HUDEP-2 (cell line): ENCODE measurements around the gene ATP2A3.
"Not testable (repeated sequence)": the region's sequence is repeated elsewhere in the genome, so short reads cannot be mapped to it uniquely, and the experiment has no call there.

Experiments
- DNase-seq, 76 experiments: peaks; one replicate each; lab custom pipeline; 2025; ENCODE audit not compliant: unreplicated experiment in 76 of 76; lab: John Stamatoyannopoulos, UW

The ATP2A3 gene

DNA sequence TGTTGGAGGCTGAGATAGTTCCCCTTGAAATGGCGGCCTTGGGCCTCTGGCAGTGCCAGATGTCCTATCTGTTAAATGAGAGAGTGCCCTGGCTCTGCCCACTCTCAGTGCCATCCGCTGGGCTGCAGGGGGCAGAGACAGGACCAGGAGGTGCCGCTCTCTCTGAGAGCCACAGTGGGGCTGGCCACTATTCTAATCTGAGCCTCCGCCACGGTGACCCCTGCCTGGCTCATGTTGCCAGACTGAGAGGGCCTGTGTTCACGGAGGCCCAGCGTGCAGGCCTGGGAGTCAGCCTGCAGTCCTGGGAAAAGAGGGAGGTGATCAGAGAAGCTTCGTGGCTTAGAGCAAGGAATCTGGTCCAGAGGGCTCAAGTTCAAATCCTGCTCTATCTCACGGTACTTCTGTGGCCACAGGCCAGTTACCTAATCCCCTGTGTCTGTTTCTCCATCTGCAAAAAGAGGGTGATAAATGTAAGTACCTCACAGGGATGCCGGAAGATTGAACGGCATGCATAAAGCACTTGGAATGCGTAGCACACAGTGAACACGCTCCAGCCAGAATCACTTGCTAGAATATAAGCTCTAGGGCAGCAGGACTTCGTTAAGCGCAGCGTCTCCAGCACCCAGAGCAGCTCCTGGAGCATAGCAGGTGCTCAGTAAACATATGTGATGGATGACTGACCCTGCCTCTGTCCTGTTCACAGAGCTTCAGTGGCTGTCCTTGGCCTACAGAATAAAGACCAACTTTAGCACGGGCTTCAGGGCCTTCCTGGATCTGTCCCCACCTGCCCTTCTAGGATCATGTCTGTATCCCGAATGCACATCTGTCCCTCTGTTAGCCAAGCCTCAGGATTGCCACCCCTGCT lies 6.3 kb downstream of the ATP2A3 start:
- no peak for DNase-seq

DNA sequence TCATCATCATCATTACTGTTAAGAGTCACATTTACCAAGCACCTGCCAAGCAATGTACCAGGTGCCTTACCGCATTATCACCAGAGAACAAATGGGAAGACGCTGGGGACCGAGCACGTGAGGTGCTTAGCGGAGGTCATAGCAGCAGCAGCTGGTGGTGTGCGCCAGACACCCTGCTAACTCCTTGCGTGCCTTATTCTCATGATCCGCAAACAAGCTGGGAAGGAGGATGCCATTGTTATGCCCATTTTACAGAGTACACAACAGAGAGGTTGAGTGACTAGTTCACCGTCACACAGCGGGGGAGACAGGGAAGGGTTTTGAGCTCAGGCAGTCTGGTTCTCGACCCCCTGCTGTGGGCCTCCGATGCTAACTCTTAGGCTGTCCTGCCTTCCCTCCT lies 7.3 kb downstream of the ATP2A3 start:
- DNase-seq, result no peak

DNA sequence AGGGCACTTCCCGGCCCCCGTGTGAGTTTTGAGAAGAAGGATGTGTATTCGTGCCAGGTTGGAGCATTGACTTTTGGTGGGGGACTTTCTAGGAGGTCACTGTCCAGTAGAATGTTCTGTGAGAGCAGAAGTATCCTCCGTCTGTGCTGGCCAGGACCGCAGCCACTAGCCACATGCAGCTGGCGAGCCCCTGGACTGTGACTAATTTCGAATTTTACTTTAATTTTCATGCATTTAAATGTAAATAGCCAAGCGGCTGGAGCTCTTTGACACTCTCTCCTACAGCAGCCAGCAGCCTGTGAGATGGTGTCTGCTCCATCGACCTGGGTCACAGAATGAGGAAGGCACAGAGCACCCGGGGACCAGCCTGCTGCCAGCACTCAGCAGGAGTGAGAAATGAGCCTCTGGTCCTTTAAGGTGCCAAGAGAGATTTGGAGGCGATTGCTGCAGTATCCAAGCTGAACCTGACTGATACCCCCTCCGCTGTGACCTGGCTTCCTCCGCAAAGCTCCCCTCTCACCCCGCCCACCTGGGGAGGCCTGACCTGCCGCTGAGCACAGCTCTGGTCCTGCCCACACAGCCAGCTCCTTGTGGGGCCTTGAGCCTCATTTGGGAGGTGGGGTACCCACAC lies 7.8 kb downstream of the ATP2A3 start:
- no peak for DNase-seq

DNA sequence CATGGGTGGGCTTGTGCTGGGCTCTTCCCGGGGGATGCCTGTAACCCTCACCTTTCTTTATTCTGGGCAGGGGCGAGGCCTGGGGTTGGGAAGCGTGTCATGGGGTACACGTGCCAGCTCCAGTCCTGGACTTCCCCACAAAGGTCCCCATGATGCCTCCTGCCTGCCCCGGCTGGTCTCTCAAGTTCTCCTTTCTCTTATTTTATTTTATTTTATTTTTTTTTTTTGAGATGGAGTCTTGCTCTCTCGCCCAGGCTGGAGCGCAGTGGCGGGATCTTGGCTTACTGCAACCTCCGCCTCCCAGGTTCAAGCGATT lies 8.6 kb downstream of the ATP2A3 start:
- no peak for DNase-seq

DNA sequence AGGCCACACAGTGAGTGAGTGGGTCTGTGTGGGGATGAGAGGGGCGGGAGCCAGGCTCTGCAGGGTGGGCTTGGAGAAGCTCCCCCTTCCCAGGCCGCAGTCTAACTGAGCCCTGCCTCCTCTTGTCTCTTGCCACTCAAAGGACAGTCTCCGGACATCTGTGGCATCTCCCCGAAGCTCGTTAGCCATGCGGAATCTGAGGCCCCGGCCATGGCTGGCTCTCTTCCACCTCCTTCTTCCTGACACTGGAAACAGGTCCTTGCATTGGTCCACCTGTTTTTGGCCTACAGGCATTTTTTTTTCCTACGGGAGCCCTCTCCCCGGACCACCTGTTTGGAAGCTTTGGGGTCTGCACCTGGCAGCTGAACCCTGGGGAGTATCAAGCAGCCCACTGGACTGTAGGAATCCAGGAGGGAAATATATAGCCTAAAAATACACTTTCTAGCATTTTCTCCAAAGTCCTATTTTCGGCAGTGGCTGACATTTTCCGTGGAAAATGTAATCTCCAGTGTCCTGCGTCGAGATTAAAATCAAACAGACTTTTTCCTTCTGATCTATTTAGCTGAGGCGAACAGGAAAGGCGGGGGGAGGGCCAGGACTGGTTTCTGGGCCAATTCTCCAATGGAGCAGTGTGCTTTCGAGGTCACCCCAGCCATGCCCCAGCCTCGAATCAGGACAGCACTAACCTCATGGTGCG lies 9.1 kb downstream of the ATP2A3 start:
- no peak for DNase-seq

DNA sequence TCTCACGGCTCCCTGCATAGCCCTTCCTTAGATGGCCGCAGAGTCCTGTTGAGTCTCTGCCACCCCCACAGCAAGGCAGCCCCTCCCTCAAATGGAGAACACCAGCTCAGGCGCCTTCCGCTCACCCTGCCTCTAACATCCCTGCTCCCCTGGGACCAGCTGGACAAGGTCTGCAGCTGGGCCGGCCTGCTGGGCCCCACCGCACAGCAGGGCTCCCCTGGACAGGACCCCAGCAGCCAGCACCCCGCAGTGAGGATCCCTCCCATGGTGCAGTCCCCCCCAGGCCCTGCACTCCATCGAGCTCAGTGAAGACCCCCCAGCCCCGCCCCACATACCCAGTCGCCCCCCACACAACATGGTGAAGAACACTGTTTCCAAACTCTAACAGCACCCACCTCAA lies 10.2 kb downstream of the ATP2A3 start:
- DNase-seq, result no peak

DNA sequence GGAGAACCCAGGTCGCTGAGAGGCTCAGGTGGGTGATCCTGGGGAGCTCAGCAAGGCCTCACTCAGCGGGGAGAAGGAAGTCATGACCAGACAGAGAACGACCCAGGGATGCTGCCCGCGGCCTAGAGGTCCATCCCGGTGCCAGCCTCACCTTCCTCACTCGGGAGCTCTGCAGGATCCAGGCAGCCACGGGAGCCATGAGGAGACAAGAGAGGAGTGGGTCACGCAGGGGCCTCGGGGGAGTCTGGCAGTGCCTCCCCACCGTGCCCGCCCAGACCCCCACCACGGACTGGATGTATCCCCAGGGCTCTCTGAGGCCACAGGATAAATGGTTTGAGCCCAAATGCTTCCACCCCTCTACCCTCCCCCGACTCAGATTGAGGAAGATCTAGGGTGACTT lies 10.7 kb downstream of the ATP2A3 start:
- DNase-seq, result no peak

DNA sequence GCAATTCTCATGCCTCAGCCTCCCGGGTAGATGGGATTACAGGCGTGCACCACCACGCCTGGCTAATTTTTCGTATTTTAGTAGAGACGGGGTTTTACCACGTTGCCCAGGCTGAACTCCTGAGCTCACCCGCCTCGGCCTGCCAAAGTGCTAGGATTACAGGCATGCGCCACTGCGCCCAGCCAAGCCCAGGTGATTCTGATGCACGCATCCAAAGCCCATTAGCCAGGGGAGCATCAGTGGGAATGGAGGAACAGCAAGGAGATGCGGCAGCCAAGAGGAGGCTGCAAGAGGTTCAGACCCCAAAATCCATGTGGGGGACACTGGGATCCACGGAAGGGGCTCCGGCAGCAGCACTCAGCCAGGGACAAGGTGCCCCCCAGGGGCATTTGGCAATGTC lies 12.1 kb downstream of the ATP2A3 start:
- DNase-seq, result no peak

DNA sequence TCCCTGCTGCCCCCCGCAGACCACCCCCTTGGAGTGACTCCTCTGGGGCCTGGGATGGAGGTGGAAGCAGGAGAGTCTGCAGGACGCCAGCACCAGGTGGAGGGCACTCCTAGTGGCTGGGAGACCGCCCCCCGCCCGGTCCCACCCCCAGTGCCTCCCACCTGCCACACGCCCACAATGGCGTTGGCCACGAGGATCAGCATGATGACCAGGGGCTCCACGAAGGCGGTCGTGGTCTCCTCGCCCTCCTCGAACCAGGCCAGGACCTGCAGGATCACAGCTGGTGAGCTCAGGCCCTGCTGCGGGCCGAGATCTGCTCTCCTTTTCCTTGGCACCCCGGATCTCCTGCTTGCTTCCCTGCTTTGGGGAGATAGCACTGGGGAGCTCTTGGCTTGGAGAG lies 12.8 kb downstream of the ATP2A3 start:
- no peak for DNase-seq

DNA sequence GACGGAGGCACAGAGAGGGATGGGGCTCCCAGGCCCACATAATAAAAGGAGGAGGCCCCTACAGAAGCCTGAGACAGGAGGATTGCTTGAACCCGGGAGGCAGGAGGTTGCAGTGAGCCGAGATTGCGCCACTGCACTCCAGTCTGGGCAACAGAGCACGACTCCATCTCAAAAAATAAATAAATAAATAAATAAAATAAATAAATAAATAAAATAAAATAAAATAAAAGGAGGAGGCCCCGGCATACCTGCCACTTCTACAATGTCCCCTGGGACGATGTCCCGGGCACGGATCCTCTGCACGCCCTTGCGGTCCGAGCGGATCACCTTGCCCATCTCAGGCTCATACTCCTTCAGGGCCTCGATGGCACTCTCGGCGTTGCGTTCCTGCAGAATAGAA lies 13.2 kb downstream of the ATP2A3 start:
- no peak for DNase-seq

DNA sequence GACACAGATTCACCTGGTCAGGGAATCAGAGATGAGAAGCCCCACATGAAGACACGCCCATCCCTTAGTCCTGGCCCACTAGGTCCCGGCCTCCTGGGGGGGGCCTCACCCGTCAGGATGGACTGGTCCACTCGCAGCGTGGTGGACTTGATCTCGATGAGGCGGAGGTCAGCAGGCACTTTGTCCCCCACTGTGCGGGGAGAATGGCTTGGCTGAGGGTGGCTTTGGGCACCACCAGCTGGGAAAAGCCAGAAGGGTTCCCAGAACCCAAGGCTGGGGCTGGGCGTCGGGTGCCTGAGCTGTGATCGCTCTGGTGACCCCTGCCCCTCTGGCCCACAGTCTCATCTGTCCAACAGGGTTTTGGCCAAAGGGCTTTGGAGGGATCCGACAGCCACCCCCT lies 13.7 kb downstream of the ATP2A3 start:
- no peak for DNase-seq

DNA sequence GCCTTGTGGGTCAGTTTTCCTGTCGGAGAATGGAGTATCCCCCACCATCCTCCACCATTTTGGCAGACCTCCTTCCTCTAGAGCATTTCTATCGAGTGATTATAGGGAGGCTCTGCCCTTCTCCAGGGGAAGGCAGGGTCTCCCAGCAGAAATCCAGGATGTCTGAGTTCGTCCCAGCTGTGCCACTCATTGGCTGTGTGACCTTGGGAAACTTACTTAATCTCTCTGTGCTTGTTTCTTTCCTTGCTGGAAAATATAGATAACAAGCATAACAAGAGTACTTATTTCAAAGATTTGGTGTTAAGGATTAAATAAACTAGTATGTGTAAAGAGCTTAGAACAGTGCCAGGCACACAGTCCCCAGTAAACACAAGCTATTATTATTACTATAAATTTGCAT lies 14.8 kb downstream of the ATP2A3 start:
- DNase-seq, result no peak

DNA sequence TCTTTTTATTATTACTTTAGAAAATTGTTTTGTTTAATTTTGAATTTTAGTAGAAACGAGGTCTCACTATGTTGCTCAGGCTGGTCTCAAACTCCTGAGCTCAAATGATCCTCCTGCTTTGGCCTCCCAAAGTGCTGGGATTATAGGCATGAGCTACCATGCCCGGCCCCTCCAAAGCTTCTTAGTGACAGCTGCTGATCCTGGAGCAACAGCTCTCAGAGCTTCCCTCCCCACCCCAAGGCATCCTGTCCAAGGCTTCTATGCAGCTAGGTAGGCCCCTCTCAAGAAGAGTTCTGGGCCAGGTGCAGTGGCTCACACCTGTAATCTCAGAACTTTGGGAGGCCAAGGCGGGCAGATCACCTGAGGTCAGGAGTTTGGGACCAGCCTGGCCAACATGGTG lies 15.7 kb downstream of the ATP2A3 start:
- DNase-seq, result not testable (repeated sequence)

DNA sequence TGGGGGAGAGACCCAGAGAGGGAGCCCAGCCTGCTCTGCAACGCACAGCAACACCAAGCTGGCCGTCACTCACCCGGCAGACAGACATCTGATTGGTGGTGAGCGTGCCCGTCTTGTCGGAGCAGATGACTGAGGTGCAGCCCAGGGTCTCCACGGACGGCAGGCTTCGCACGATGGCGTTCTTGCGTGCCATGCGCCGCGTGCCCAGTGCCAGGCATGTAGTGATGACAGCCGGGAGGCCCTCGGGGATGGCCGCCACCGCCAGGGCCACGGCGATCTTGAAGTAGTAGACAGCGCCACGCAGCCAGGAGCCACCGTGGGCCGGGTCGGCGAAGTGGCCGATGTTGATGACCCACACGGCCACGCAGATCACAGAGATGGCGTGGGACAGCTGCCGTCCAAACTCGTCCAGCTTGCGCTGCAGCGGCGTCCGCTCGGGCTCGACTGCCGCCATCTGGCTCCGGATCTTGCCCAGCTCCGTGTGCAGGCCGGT lies 16.9 kb downstream of the ATP2A3 start:
- DNase-seq, result no peak

DNA sequence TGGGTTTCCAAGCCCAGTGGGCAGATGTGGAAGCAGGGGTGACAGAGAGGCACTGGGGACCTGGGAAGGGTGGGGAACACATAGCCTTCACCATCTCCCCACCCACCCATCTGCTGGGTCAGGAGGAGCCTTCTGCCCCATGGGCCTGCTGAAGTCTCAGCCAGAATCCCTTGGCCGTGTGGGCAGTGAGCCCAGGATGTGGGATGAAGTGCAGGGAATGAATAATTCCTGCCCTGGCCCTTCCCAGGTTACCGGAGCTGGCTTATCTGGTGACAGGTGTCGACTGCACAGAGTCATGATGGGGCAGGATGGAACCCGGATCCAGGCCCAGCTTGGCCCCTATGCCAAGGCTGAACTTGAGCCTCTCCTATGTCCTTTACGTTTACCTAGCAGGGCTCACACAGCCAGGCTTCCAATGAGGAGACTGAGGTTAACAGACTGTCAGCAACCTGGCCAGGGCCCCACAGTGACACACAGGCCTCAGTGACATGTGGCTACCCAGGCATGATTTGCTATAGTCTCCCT lies 17.5 kb downstream of the ATP2A3 start:
- DNase-seq, result no peak

DNA sequence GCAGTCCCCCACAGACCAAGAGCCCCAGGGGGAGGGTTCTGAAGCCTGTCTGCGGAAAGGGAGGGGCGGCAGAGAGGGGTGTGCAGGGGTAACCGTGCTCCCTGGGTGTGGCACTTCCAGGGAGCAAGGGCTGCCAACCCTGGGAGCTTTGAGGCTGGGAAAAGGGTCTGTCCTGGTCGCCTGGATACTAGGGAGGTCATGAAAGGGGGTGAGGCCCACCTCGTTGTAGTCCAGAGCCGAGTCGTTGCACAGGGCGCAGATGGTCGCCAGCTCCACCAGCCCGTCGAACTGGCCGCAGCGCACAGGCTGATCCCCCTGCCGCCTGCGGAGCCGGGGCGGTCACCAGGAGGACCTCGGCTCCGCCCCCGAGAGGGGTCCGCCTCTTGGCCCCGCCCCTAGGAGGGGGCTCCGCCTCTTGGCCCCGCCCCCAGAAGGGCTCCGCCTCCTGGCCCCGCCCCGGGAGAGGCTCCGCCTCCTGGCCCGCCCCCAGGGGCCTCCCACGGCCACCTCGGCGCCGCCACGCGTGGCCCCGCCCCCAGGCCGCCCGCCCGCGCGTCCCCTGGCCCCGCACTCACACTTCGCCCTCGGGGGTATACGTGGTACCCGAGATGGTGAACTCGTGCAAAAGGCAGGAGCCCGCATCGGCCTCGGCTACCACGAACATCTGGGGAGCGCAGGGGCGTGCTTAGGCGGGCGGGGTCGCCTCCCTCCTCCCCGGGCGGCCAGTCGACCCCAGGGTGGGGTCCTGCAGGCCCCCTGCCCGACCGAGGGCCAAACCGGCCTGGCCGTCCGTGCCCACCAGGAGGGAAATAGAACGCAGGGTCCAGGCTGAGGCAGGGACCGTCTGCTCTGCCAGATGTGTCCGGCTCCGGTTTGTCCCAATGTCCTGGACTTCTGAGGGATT lies 19.5 kb downstream of the ATP2A3 start:
- DNase-seq, result peak in 17 of 76 experiments; percentile 3 to 35 (median 13)

DNA sequence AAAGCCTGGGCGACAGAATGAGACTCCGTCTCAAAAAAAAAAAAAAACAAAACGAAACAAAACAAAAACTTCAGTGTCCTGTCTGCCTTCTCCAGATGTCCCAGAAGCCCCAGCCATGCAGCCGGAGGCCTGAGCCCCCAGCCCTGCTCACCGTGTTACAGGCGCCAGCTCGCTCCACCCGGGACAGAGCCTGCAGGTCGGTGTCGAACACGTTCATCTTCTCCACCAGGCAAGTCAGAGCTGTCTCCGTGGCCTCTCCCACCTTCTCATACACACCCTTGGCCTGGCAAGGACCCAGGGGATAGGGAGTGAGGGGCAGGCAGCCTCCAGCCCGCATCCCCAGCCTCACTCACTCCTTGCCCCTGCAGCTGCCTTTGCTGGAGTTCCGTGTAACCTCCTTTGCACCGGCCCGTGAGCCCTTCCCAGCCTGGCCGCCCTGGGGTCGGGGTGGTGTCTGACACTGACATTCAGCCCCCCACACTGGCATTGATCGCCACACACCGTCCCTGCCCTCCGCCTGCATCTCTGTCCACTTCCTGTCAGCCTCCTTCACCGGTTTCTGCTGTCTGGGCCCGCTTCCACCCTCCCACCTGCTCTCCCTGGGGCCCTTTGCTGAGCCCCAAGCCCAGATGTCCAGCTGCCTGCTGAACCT lies 20.9 kb downstream of the ATP2A3 start:
- DNase-seq, result no peak

DNA sequence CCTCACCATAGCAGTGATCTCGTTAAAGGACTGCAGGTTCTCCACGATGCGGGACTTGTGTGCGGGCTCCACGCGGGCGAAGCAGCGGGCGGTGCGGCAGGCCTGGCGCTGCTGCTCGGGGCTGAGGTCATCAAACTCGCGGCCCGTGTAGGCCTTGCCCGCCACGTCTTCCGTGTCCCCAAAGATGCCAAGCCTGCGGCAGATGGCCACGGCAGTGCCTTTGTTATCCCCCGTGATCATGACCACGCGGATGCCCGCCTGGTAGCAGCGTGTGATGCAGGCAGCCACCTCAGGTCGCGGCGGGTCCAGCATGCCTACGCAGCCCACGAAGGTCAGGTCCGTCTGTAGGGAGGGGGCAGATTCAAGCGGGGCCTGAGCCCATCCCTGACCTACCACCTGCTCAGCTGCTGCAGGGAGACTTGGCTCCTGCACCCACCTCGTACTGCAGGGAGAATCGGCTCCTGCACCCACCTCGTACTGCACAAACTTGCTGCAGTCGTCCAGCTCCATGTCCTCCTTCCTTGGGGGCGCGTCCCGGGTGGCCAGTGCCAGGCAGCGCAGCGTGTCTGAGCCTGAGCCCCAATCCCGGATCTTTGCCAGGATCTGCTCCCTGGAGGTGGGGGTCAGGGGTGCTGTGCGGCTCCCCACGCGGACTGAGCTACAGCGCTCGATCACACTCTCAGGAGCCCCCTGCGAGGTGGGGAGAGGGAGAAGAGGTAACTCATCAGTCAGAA lies 23.1 kb downstream of the ATP2A3 start:
- no peak for DNase-seq

DNA sequence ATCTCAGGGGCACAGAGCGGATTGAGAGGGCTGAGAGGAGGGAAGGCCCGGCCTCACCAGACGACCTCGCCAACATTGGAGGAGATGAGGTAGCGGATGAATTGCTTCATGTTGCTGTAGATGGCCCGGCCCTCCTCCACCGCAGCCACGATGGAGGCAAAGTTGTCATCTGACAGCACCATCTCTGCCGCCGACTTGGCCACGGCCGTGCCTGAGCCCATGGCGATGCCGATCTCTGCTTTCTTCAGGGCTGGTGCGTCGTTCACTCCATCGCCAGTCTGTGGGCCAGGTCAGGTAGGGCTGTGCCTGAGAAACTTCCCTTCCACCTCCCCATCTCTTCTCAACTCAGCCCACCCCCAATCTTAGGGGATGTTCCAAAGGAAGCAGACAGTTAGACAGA lies 26.9 kb downstream of the ATP2A3 start:
- no peak for DNase-seq
